CD4-positive, alpha-beta T cell treated with Interleukin-15 for 4 hours (primary cell): Measurements from ENCODE around the gene OR10R2.

Source experiments
- DNase-seq: peaks from one replicate; pipeline ENCODE4 v3.0.0-alpha.2; 2020; ENCODE audit warnings: low spot score

Gene OR10R2

GRCh38 chr1:158527190-158527815 lies 55.3 kb downstream of the OR10R2 start:
- peak; percentile 6 for DNase-seq
